ENCODE measurements around the gene SKI.

Gene SKI

DNA sequence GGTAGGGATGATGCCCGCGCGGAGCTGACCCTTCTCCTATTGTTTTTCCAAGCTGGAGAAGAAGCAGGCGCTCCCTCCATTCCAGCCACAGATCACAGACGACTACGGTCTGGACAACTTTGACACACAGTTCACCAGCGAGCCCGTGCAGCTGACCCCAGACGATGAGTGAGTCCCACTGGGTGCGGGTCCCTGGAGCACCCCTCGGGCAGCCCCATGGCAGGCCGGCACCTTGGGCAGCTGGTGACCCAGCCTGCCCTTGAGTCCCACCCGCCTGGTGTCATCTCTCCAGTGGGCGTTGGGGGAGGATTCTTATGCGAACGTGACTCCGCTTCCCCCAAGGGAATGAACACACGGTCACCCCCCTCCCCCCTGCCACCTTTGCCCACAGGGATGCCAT, 43.6 kb upstream of the SKI start:
- no peak for TF ChIP-seq POLR2AphosphoS5 (IDR thresholded peaks at IDR 0.05; ENCODE audit: borderline replicate concordance, low read depth, low read length)
- TF ChIP-seq FOXP2 (optimal IDR thresholded peaks at IDR 0.05; ENCODE audit: control extremely low read depth, extremely low read length, insufficient read depth): no peak
- no peak for TF ChIP-seq EZH2 (IDR thresholded peaks at IDR 0.05)
- DNase-seq (ENCODE audit: low read depth, low spot score): no peak
- no peak overlapping the region for H3K4me3 ChIP-seq
- H3K9ac ChIP-seq (ENCODE audit: insufficient read length): no peak overlapping the region
- no peaks in the 10 kb centered on the region for H3K9me3 ChIP-seq (ENCODE audit: low read depth, low read length)
- no peak overlapping the region for H3K27ac ChIP-seq
- H3K36me3 ChIP-seq (ENCODE audit: insufficient read depth, low read length): no peaks in the 10 kb centered on the region

DNA sequence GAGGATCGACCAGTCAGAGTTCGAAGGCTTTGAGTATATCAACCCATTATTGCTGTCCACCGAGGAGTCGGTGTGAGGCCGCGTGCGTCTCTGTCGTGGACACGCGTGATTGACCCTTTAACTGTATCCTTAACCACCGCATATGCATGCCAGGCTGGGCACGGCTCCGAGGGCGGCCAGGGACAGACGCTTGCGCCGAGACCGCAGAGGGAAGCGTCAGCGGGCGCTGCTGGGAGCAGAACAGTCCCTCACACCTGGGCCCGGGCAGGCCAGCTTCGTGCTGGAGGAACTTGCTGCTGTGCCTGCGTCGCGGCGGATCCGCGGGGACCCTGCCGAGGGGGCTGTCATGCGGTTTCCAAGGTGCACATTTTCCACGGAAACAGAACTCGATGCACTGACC, 43.2 kb upstream of the SKI start:
- Histone ChIP-seq H3K36me3 (ENCODE audit: insufficient read depth, low read length) (no peaks in the 10 kb centered on the region), H3K9me3 (ENCODE audit: low read depth, low read length) (no peaks in the 10 kb centered on the region), H3K4me3 (no peak overlapping the region), H3K27ac (no peak overlapping the region), H3K9ac (ENCODE audit: insufficient read length) (no peak overlapping the region)
- DNase-seq (ENCODE audit: low read depth, low spot score): no peak
- no peak for TF ChIP-seq EZH2 (IDR thresholded peaks at IDR 0.05)
- TF ChIP-seq POLR2AphosphoS5 (IDR thresholded peaks at IDR 0.05; ENCODE audit: borderline replicate concordance, low read depth, low read length): no peak

DNA sequence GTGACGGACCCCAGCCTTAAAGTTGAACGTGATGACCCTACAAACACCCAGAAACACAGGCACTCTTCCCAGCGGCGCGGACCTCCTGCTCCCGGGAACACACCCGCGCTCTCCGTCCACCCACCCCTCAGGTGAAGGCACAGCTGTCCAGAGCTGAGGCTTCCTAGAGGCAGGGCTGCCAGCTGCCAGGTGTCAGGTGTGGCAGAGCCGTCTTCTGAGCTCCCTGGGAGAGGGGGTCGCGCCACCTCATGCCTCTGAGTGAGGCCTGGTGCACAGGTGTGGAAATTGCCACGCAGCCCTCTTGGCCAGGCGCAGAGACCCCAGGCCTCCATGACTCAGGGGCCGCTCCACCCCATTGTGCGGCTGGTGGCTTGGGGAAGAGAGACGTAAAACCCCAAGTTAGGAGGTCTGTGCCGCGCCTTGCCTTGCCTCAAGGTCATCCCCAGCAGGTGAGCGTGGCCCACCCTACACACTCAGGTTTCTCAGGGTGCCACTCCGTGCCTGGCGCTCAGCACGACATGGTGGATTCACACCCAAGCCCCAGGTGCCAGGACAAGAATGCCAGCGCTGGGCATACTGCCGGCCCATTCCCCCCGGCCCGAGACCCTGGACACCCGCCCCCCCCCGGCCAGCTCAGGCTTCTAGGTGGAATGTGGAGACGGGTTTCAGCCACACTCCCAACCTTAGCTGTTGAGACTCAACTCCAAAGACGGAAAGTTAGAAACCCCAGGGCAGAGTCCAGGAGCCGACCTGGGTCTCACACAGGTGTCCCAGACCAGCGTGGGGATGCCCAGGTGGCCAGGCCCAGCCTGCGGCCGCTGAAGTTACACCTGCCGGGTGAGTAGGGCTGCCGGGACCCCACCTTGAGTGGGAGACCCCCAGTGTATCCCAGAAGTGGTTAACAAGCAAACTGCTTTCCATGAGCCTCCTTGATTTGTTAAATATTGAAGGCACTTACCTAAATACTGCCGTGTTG, 42.0 kb upstream of the SKI start:
- no peak overlapping the region for H3K4me3 ChIP-seq
- H3K9me3 ChIP-seq (ENCODE audit: low read depth, low read length): no peaks in the 10 kb centered on the region
- TF ChIP-seq POLR2AphosphoS5 (IDR thresholded peaks at IDR 0.05; ENCODE audit: borderline replicate concordance, low read depth, low read length) (no peak), FOXP2 (optimal IDR thresholded peaks at IDR 0.05; ENCODE audit: control extremely low read depth, extremely low read length, insufficient read depth) (no peak), EZH2 (IDR thresholded peaks at IDR 0.05) (no peak)
- no peaks in the 10 kb centered on the region for H3K36me3 ChIP-seq (ENCODE audit: insufficient read depth, low read length)
- no peak overlapping the region for H3K9ac ChIP-seq (ENCODE audit: insufficient read length)
- H3K27ac ChIP-seq: no peak overlapping the region; the same call in 1 of the 2 replicates
- DNase-seq (ENCODE audit: low read depth, low spot score): no peak

DNA sequence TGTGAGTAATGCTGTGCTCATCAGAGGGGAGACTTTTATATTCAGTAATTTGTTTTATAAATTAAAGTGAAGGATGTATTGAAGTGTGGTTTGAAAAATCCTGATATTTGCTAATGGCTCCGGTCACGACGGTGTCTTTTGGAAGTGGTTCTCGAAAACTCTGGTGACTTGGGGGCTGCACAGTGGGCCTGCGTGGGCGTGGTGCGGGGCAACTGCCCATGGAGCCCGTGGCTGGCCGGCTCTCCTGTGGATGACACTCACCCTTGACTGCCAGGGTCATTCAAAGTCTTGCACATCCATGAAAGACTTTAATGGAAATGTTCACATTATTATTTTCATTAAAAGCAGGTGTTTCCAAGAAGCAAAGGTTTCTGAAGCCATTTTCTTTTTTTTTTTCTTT, 41.2 kb upstream of the SKI start:
- Histone ChIP-seq H3K4me3 (no peak overlapping the region), H3K27ac (no peak overlapping the region; the same call in 1 of the 2 replicates), H3K9me3 (ENCODE audit: low read depth, low read length) (no peaks in the 10 kb centered on the region), H3K36me3 (ENCODE audit: insufficient read depth, low read length) (no peaks in the 10 kb centered on the region), H3K9ac (ENCODE audit: insufficient read length) (no peak overlapping the region)
- DNase-seq (ENCODE audit: low read depth, low spot score): no peak
- no peak for TF ChIP-seq POLR2AphosphoS5 (IDR thresholded peaks at IDR 0.05; ENCODE audit: borderline replicate concordance, low read depth, low read length)
- TF ChIP-seq EZH2 (IDR thresholded peaks at IDR 0.05): no peak
- no peak for TF ChIP-seq FOXP2 (optimal IDR thresholded peaks at IDR 0.05; ENCODE audit: control extremely low read depth, extremely low read length, insufficient read depth)

DNA sequence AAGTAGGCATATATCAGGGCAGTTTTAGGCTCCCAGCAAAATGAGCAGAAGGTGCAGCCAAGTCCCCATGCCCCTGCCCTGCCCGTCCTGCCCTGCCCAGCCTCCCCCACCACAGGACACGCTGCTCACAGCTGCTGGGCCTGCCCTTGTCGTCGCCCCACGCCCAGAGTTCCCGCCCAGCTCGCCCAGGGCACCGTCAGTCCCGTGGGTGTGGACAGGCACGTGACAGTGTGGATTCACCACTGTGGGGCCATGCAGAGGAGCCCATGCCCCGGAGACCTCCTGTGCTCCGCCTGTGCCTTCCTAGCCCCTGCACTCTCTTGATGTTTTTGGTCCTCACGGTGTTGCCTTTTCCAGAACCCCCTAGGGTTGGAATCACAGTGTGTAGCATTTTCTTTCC, 40.5 kb upstream of the SKI start:
- Histone ChIP-seq H3K36me3 (ENCODE audit: insufficient read depth, low read length) (no peaks in the 10 kb centered on the region), H3K4me3 (no peak overlapping the region), H3K27ac (no peak overlapping the region), H3K9me3 (ENCODE audit: low read depth, low read length) (no peaks in the 10 kb centered on the region), H3K9ac (ENCODE audit: insufficient read length) (no peak overlapping the region)
- TF ChIP-seq FOXP2 (optimal IDR thresholded peaks at IDR 0.05; ENCODE audit: control extremely low read depth, extremely low read length, insufficient read depth) (no peak), EZH2 (IDR thresholded peaks at IDR 0.05) (no peak), POLR2AphosphoS5 (IDR thresholded peaks at IDR 0.05; ENCODE audit: borderline replicate concordance, low read depth, low read length) (no peak)
- DNase-seq (ENCODE audit: low read depth, low spot score): no peak

DNA sequence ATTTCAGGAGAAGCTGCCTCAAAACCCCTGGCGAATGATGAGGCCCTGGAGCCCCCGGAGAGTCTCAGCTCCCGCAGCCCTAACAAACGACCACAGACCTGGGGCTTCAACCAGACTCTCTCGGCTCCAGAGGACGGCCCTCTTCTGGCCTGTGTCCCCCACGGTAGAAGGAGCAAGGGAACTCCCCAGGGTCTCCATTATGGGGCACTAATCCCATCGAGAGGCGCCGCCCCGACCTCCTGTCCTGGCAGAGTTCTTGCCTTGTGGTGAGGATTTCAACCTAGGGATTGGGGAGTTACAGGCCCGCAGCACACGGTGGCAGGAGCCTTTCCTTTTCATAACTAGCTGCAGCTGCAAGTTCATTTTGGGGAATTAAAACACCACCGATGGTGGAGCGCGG, 39.8 kb upstream of the SKI start:
- no peaks in the 10 kb centered on the region for H3K9me3 ChIP-seq (ENCODE audit: low read depth, low read length)
- DNase-seq (ENCODE audit: low read depth, low spot score): no peak
- H3K27ac ChIP-seq: peak overlapping the region; percentile 19; the same call in 1 of the 2 replicates
- H3K36me3 ChIP-seq (ENCODE audit: insufficient read depth, low read length): no peaks in the 10 kb centered on the region
- H3K9ac ChIP-seq (ENCODE audit: insufficient read length): no peak overlapping the region
- TF ChIP-seq POLR2AphosphoS5 (IDR thresholded peaks at IDR 0.05; ENCODE audit: borderline replicate concordance, low read depth, low read length): no peak
- TF ChIP-seq FOXP2 (optimal IDR thresholded peaks at IDR 0.05; ENCODE audit: control extremely low read depth, extremely low read length, insufficient read depth): no peak
- TF ChIP-seq EZH2 (IDR thresholded peaks at IDR 0.05): no peak
- no peak overlapping the region for H3K4me3 ChIP-seq

DNA sequence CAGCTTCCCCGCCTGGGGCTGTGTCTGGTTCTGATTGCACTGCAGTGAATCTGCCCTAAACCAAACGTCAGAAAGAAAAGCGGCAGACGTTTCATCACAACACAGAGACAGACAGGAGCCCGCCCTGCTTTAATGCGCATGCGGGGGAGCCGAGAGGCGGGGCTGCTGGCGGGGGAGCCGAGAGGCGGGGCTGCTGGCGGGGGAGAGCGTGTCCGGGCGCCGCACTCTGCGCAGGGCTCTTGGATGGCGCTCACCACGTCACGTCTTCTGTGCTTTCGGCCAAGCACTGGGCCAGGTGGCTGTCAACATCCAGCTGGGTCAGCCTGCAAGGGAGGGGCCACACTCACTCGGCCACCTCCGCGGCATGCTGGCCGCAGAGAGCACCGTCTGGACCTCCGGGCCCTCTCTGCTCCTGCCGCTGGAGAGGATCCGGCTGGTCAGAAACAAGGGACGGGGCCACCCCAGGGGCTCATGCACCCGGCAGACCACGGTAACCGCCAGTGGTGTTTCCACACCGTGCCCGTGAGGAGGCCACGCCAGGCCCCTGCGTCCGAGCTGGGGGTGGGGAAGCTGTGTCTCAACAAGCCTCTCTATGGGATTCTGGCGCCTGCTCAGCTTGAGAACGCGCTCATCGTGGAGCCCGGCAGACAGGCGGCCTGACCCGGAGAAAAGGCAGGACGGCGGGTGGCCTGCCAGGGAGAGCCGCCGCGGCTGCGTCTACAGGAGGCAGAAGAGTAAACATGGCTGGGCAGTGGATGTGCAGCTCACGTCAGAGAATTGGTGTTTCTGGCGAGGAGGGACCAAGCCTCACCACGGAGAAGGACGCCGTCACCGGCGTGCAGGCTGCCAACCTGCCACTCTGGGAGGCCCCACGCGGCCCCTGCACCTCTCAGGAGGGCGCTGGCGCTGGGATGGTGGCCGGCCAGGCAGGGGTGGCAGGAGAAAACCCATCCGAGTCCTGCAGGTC, 38.4 kb upstream of the SKI start:
- DNase-seq (ENCODE audit: low read depth, low spot score): no peak
- no peaks in the 10 kb centered on the region for H3K36me3 ChIP-seq (ENCODE audit: insufficient read depth, low read length)
- peak overlapping the region; percentile 91 for H3K27ac ChIP-seq
- H3K9ac ChIP-seq (ENCODE audit: insufficient read length): peak overlapping the region; percentile 74
- no peaks in the 10 kb centered on the region for H3K9me3 ChIP-seq (ENCODE audit: low read depth, low read length)
- H3K4me3 ChIP-seq: peak overlapping the region; percentile 90
- TF ChIP-seq FOXP2 (optimal IDR thresholded peaks at IDR 0.05; ENCODE audit: control extremely low read depth, extremely low read length, insufficient read depth): no peak
- TF ChIP-seq POLR2AphosphoS5 (IDR thresholded peaks at IDR 0.05; ENCODE audit: borderline replicate concordance, low read depth, low read length): peak; percentile 88
- no peak for TF ChIP-seq EZH2 (IDR thresholded peaks at IDR 0.05)

DNA sequence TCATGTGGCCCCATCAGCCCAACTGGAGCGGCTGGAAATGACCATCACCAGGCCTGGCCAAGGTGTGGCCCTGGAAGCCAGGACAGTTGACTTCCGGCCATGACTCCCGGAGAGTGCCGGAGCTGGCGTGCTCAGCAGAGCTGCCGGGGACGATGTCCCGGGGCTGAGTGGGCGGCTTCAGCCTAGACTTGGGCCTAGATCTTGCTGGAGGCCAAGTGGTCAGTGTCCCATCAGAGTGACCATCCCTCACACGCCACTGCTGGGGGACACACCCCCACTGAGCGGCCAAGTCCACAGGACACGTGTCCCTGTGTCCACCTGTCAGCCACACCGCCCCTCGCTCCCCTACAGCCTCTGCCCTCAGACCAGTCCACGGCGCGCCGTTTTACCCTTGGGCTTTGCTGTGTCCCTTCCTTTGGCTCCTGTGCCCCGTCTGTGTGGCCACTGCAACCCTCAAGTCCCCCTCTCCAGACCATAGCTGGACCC, 37.6 kb upstream of the SKI start:
- no peak for DNase-seq (ENCODE audit: low read depth, low spot score)
- H3K9ac ChIP-seq (ENCODE audit: insufficient read length): no peak overlapping the region
- no peak overlapping the region; the same call in 1 of the 2 replicates for H3K27ac ChIP-seq
- peak overlapping the region; percentile 90 for H3K4me3 ChIP-seq
- H3K9me3 ChIP-seq (ENCODE audit: low read depth, low read length): no peaks in the 10 kb centered on the region
- H3K36me3 ChIP-seq (ENCODE audit: insufficient read depth, low read length): no peaks in the 10 kb centered on the region
- TF ChIP-seq EZH2 (IDR thresholded peaks at IDR 0.05) (no peak), POLR2AphosphoS5 (IDR thresholded peaks at IDR 0.05; ENCODE audit: borderline replicate concordance, low read depth, low read length) (no peak), FOXP2 (optimal IDR thresholded peaks at IDR 0.05; ENCODE audit: control extremely low read depth, extremely low read length, insufficient read depth) (no peak)

All from SK-N-MC (cell line).